Esophagus squamous epithelium (tissue), 4 donors: Measurements from ENCODE around the gene ABCC9.

ENCODE experiments used
- CTCF ChIP-seq, 6 experiments: fragments of 450-650 bp in 4 of 6; fragments of 200-600 bp in 2 of 6; sonication (generic) in 2 of 6; IDR thresholded peaks; one replicate each; pipeline ENCODE4 v1.5.1; 2016 to 2019; ENCODE audit warnings: antibody characterized with exemption in 6 of 6, mild to moderate bottlenecking in 4 of 6, moderate library complexity in 4 of 6
- POLR2A ChIP-seq, 4 donors: fragments of 450-650 bp; IDR thresholded peaks; one replicate each; pipeline ENCODE4 v1.6.1; 2017; ENCODE audit warnings: antibody characterized with exemption in 4 of 4, mild to moderate bottlenecking in 4 of 4, moderate library complexity in 3 of 4

GRCh38 chr12:21912318-21912717 is 28.9 kb downstream of the ABCC9 start:
- TF ChIP-seq POLR2A (IDR thresholded peaks at IDR 0.05), result no peak
- TF ChIP-seq CTCF (IDR thresholded peaks at IDR 0.05), result no peak
